WTC11 (cell line): ENCODE measurements around the gene KCNMA1. TPM values are rescaled to one million over a fixed set of nuclear protein-coding genes. Genes with fewer than 3 reads are reported as not detected.

Experiments used
- ATAC-seq: fragments of 200-7000 bp; cut with Tn5 transposase; 2 replicates; pipeline ENCODE4 v1.10.0; 2021; ENCODE audit warnings: mild to moderate bottlenecking, moderate library complexity
- CTCF ChIA-PET: fragments of 300-600 bp; sonication (Branson Sonifier 250); formaldehyde crosslinking; loops from one replicate; lab custom pipeline; 2021; ENCODE audit warnings: antibody characterized with exemption; lab: Charles Lee
- POLR2A ChIA-PET: fragments of 350-600 bp; sonication (Branson Sonifier 250); formaldehyde crosslinking; loops from one replicate; lab custom pipeline; 2021; ENCODE audit warnings: antibody characterized with exemption; lab: Charles Lee
- DNase-seq: peaks from one replicate; pipeline ENCODE4 v3.0.0; 2021; ENCODE audit warnings: low spot score
- H3K27ac Mint-ChIP-seq: 2 replicates; pipeline ENCODE4 v1.8.0; 2021; ENCODE audit warnings: mixed read lengths
- H3K27me3 Mint-ChIP-seq: 2 replicates; pipeline ENCODE4 v1.8.0; 2021; ENCODE audit warnings: low read depth, mild to moderate bottlenecking, moderate library complexity, mixed read lengths
- H3K36me3 Mint-ChIP-seq: 2 replicates; pipeline ENCODE4 v1.8.0; 2021; ENCODE audit warnings: mixed read lengths
- H3K4me1 Mint-ChIP-seq: 2 replicates; pipeline ENCODE4 v1.8.0; 2022; ENCODE audit warnings: mixed read lengths
- H3K4me3 Mint-ChIP-seq: 2 replicates; pipeline ENCODE4 v1.8.0; 2021; ENCODE audit warnings: mild to moderate bottlenecking, moderate library complexity, mixed read lengths
- H3K9me3 Mint-ChIP-seq: 2 replicates; pipeline ENCODE4 v1.8.0; 2021; ENCODE audit warnings: mixed read lengths
- ESRRA ChIP-seq: sonication (generic); formaldehyde crosslinking; IDR thresholded peaks from 2 replicates; pipeline ENCODE4 v1.8.1; 2022; ENCODE audit warnings: mild to moderate bottlenecking, missing genetic modification reagents, borderline replicate concordance
- GTF2I ChIP-seq: fragments of 250-450 bp; sonication (Bioruptor Pico); conservative IDR thresholded peaks from 2 replicates; pipeline ENCODE4 v1.4.0; 2021; ENCODE audit warnings: mild to moderate bottlenecking
- MXD4 ChIP-seq: fragments of 250-450 bp; sonication (Bioruptor Pico); IDR thresholded peaks from 2 replicates; pipeline ENCODE4 v1.8.0; 2021; ENCODE audit warnings: mild to moderate bottlenecking, moderate library complexity, borderline replicate concordance
- MYBL2 ChIP-seq: sonication (generic); formaldehyde crosslinking; IDR thresholded peaks from 2 replicates; pipeline ENCODE4 v1.8.1; 2023; ENCODE audit warnings: mild to moderate bottlenecking, moderate library complexity, missing genetic modification reagents
- NFYB ChIP-seq: sonication (generic); formaldehyde crosslinking; conservative IDR thresholded peaks from 2 replicates; pipeline ENCODE4 v1.8.0; 2022; ENCODE audit warnings: low read depth, missing genetic modification reagents
- NR3C1 ChIP-seq: sonication (generic); formaldehyde crosslinking; conservative IDR thresholded peaks from 2 replicates; pipeline ENCODE4 v1.8.1; 2023; ENCODE audit warnings: low read depth, mild to moderate bottlenecking, missing genetic modification reagents
- PRRX2 ChIP-seq: fragments of 250-450 bp; sonication (Bioruptor Pico); IDR thresholded peaks from 2 replicates; pipeline ENCODE4 v1.8.0; 2021; ENCODE audit warnings: mild to moderate bottlenecking
- RORB ChIP-seq: fragments of 250-450 bp; sonication (Bioruptor Pico); IDR thresholded peaks from 2 replicates; pipeline ENCODE4 v1.9.0; 2021; ENCODE audit warnings: mild to moderate bottlenecking
- ZNF219 ChIP-seq: sonication (generic); formaldehyde crosslinking; IDR thresholded peaks from 2 replicates; pipeline ENCODE4 v1.8.0; 2023; ENCODE audit warnings: missing genetic modification reagents, mild to moderate bottlenecking, borderline replicate concordance
- ZNF263 ChIP-seq: sonication (generic); formaldehyde crosslinking; IDR thresholded peaks from 2 replicates; pipeline ENCODE4 v1.8.1; 2022; ENCODE audit warnings: low read depth, mild to moderate bottlenecking, moderate library complexity, missing genetic modification reagents
- ZNF671 ChIP-seq: fragments of 250-450 bp; sonication (Bioruptor Pico); IDR thresholded peaks from 2 replicates; pipeline ENCODE4 v1.8.0; 2021; ENCODE audit warnings: mild to moderate bottlenecking
- total RNA-seq: library from RNA; stranded (reverse); gene quantifications from 3 replicates; pipeline ENCODE4 v1.2.3, GENCODE V29; 2021
- TF ChIP-seq, protein P1 (sequence below): sonication (generic); formaldehyde crosslinking; IDR thresholded peaks from 2 replicates; pipeline ENCODE4 v1.8.1; 2022; ENCODE audit warnings: low read depth, missing genetic modification reagents, borderline replicate concordance
- TF ChIP-seq, protein P2 (sequence below): fragments of 200-600 bp; IDR thresholded peaks from 2 replicates; pipeline ENCODE4 v1.8.0; 2022; ENCODE audit warnings: antibody characterized with exemption
- TF ChIP-seq, protein P3 (sequence below): sonication (generic); formaldehyde crosslinking; IDR thresholded peaks from 2 replicates; pipeline ENCODE4 v1.8.0; 2023; ENCODE audit warnings: missing genetic modification reagents, mild to moderate bottlenecking, borderline replicate concordance
- TF ChIP-seq, protein P4 (sequence below): sonication (generic); formaldehyde crosslinking; conservative IDR thresholded peaks from 2 replicates; pipeline ENCODE4 v1.8.1; 2022; ENCODE audit warnings: mild to moderate bottlenecking, missing genetic modification reagents
- TF ChIP-seq, protein P5 (sequence below): fragments of 250-450 bp; sonication (Bioruptor Pico); IDR thresholded peaks from 2 replicates; pipeline ENCODE4 v1.9.0; 2021; ENCODE audit warnings: mild to moderate bottlenecking, borderline replicate concordance

KCNMA1 gene
- total RNA-seq, 1 experiment from 2014 or later, result 7.3 TPM

DNA sequence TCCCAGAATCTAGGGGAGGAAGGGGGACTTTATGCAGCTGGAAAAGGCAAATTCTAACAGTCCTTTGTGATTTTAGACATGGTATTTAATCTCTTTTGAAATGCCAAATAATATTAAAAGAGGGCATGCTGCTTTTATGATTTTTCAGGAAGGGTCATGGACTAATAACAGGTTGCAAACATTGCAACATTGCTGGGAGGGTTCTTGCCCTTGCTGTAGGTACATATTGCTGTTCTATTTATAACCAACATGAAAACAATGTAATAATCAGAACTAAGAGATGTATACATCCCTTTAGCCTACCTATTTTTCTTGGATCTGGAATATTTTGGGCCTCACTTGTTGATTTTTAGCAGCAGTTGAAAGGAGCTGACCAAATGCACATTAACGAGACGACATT, 411.6 kb downstream of the KCNMA1 start (continued):
- TF ChIP-seq, protein P1, sequence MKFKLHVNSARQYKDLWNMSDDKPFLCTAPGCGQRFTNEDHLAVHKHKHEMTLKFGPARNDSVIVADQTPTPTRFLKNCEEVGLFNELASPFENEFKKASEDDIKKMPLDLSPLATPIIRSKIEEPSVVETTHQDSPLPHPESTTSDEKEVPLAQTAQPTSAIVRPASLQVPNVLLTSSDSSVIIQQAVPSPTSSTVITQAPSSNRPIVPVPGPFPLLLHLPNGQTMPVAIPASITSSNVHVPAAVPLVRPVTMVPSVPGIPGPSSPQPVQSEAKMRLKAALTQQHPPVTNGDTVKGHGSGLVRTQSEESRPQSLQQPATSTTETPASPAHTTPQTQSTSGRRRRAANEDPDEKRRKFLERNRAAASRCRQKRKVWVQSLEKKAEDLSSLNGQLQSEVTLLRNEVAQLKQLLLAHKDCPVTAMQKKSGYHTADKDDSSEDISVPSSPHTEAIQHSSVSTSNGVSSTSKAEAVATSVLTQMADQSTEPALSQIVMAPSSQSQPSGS (CRISPR knock-in tag), result no peak
- TF ChIP-seq, protein P2, sequence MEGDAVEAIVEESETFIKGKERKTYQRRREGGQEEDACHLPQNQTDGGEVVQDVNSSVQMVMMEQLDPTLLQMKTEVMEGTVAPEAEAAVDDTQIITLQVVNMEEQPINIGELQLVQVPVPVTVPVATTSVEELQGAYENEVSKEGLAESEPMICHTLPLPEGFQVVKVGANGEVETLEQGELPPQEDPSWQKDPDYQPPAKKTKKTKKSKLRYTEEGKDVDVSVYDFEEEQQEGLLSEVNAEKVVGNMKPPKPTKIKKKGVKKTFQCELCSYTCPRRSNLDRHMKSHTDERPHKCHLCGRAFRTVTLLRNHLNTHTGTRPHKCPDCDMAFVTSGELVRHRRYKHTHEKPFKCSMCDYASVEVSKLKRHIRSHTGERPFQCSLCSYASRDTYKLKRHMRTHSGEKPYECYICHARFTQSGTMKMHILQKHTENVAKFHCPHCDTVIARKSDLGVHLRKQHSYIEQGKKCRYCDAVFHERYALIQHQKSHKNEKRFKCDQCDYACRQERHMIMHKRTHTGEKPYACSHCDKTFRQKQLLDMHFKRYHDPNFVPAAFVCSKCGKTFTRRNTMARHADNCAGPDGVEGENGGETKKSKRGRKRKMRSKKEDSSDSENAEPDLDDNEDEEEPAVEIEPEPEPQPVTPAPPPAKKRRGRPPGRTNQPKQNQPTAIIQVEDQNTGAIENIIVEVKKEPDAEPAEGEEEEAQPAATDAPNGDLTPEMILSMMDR, result no peak
- TF ChIP-seq ZNF671 (CRISPR knock-in tag), result no peak
- no peak for TF ChIP-seq ZNF263 (CRISPR knock-in tag)
- TF ChIP-seq NFYB (CRISPR knock-in tag), result no peak
- TF ChIP-seq, protein P3, sequence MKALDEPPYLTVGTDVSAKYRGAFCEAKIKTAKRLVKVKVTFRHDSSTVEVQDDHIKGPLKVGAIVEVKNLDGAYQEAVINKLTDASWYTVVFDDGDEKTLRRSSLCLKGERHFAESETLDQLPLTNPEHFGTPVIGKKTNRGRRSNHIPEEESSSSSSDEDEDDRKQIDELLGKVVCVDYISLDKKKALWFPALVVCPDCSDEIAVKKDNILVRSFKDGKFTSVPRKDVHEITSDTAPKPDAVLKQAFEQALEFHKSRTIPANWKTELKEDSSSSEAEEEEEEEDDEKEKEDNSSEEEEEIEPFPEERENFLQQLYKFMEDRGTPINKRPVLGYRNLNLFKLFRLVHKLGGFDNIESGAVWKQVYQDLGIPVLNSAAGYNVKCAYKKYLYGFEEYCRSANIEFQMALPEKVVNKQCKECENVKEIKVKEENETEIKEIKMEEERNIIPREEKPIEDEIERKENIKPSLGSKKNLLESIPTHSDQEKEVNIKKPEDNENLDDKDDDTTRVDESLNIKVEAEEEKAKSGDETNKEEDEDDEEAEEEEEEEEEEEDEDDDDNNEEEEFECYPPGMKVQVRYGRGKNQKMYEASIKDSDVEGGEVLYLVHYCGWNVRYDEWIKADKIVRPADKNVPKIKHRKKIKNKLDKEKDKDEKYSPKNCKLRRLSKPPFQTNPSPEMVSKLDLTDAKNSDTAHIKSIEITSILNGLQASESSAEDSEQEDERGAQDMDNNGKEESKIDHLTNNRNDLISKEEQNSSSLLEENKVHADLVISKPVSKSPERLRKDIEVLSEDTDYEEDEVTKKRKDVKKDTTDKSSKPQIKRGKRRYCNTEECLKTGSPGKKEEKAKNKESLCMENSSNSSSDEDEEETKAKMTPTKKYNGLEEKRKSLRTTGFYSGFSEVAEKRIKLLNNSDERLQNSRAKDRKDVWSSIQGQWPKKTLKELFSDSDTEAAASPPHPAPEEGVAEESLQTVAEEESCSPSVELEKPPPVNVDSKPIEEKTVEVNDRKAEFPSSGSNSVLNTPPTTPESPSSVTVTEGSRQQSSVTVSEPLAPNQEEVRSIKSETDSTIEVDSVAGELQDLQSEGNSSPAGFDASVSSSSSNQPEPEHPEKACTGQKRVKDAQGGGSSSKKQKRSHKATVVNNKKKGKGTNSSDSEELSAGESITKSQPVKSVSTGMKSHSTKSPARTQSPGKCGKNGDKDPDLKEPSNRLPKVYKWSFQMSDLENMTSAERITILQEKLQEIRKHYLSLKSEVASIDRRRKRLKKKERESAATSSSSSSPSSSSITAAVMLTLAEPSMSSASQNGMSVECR, result no peak
- TF ChIP-seq, protein P4, sequence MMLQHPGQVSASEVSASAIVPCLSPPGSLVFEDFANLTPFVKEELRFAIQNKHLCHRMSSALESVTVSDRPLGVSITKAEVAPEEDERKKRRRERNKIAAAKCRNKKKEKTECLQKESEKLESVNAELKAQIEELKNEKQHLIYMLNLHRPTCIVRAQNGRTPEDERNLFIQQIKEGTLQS (CRISPR knock-in tag), result no peak
- TF ChIP-seq ZNF219, result no peak
- no peak for TF ChIP-seq ESRRA (CRISPR knock-in tag)
- TF ChIP-seq RORB, result no peak
- no peak for TF ChIP-seq NR3C1
- TF ChIP-seq MXD4, result no peak
- TF ChIP-seq GTF2I (CRISPR knock-in tag), result no peak

DNA sequence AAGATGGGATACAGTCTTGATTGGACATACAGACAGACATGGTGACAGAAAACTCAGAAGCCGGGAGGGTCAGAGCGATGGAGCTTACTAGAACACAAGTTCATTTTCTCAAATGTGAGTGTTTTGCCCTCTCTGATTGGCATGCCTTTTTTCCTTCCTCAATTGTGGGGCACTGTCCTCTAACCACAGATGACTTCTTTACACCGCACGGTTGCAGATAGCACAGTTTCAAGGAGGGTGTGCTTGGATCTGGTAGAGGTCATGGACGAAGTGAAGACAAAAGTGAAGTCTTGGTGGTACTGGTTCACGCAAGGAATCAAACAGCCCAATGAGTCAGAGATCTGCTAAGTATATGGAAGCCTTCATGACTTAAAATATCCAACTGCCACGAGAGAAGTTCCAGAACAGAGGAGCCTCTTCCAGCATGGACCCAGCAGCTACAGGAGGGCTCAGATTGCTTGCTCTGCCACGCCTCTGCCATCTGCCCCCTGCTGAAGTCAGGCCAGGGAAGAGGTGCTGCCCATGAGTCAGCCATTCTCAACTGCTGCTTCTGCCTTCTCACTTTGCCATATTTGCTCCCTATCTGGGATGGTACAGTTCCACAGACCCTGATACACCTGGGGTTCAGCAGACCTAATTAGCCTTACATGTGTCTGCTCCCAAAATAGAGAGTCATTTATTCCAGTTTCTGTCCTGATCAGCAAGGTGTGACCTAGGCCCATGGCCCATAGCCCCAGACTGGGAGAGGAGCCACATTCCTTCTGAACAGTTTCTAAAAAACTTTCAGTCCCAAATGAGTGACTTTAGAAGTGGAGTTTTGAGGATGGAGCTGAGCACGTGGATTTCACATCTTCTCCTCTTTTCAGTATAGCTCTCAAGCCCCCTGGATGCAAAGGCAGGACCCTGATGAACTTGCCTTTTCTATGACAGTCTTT, 413.8 kb downstream of the KCNMA1 start:
- DNase-seq (no peak), ATAC-seq (no peak)
- Mint-ChIP-seq H3K9me3 (no peaks in the 10 kb centered on the region), H3K27me3 (no peaks in the 10 kb centered on the region), H3K4me1 (peaks cover 13% of the 10 kb centered on the region), H3K36me3 (no peaks in the 10 kb centered on the region), H3K4me3 (no peak overlapping the region), H3K27ac (no peak overlapping the region)
- TF ChIP-seq PRRX2 (CRISPR knock-in tag) (no peak), MYBL2 (no peak), GTF2I (CRISPR knock-in tag) (no peak), ESRRA (CRISPR knock-in tag) (no peak)
- TF ChIP-seq, protein P5, sequence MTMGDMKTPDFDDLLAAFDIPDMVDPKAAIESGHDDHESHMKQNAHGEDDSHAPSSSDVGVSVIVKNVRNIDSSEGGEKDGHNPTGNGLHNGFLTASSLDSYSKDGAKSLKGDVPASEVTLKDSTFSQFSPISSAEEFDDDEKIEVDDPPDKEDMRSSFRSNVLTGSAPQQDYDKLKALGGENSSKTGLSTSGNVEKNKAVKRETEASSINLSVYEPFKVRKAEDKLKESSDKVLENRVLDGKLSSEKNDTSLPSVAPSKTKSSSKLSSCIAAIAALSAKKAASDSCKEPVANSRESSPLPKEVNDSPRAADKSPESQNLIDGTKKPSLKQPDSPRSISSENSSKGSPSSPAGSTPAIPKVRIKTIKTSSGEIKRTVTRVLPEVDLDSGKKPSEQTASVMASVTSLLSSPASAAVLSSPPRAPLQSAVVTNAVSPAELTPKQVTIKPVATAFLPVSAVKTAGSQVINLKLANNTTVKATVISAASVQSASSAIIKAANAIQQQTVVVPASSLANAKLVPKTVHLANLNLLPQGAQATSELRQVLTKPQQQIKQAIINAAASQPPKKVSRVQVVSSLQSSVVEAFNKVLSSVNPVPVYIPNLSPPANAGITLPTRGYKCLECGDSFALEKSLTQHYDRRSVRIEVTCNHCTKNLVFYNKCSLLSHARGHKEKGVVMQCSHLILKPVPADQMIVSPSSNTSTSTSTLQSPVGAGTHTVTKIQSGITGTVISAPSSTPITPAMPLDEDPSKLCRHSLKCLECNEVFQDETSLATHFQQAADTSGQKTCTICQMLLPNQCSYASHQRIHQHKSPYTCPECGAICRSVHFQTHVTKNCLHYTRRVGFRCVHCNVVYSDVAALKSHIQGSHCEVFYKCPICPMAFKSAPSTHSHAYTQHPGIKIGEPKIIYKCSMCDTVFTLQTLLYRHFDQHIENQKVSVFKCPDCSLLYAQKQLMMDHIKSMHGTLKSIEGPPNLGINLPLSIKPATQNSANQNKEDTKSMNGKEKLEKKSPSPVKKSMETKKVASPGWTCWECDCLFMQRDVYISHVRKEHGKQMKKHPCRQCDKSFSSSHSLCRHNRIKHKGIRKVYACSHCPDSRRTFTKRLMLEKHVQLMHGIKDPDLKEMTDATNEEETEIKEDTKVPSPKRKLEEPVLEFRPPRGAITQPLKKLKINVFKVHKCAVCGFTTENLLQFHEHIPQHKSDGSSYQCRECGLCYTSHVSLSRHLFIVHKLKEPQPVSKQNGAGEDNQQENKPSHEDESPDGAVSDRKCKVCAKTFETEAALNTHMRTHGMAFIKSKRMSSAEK (CRISPR knock-in tag), result no peak
- ChIA-PET CTCF (interaction anchor here (1.3 kb wide), 1 partner anchor 49 kb away, joined by 3 read pairs; no protein-coding TSS in a partner anchor), POLR2A (no interaction called here)
